NCI-H2196 treated with DMSO at 0.1 percent for 48 hours (cell line): ENCODE data around the gene INPP4B.

Experiments
- DNase-seq: peaks from one replicate; lab custom pipeline; 2025; ENCODE audit not compliant: unreplicated experiment; lab: John Stamatoyannopoulos, UW

The INPP4B gene

DNA sequence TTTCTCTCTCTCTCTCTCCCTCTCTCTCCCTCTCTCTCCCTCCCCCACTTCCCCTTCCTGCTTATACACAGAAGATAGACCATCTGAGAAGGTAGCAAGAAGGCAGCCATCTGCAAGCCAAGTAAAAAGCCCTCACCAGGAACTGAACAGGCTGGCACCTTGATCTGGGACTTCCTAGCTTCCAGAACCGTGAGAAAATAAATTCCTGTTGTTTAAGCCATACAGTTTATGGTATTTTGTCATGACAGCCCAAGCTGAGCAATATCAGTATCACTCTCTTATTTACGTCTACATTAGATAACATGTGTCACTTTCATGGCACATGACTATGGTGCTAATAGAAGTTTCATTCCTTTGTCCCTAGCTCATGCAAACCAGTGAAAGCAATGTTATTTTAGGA, 581.1 kb downstream of the INPP4B start:
- DNase-seq, result no peak

DNA sequence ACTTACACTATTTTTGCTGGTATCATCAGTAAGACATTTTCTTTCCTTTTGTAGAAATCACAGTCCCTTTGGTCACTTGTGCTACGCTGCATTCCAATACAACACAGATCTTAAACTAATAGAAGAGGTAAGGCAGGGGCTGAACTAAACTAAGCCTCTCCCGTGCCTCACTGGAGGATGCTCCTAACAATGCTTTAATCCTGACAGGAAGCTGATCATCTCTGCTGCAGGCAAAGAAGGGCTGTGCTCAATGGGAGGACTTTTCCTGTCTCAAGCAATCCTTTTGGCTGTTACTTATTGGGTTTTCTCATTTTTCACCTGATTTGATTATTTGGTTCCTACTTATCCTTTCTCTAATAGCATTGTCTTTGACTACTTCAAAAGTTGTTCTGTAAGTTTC, 583.1 kb downstream of the INPP4B start:
- DNase-seq, result no peak

DNA sequence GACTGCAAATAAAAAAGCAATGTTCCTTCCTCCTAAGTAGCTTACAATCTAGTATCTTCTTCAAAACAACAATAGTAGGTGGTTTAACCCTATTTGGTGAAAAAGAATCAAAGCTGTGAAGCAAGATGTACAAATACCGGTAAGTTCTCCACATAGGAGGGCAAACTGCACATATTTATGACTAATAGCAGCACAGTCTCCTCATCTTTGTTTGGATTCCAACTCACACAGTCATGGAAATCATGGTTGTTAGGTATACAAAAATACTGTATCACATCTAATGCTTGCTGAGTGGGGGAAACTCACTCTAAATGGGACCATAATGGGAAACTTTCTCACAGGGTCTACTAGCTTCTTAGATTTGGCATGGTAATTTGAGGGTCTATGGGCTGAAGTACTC, 597.2 kb downstream of the INPP4B start:
- DNase-seq, result no peak

DNA sequence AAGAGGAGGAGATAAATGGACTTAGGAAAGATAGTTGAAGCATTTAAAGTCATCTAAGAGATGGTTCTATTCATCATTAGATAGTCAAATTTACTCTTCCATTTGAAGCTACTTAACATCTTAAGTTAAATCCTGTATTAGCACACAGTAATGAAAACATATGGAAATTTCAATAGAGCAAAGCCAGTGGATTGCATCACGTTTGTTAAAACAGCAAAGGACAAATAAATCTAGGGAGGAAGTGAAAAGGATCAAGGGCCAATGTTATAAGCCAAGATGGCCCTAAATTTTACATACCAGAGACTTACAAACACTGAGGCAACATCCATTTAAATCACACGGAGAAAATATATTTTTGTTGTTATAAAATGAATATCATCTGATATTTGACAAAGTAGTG, 602.8 kb downstream of the INPP4B start:
- DNase-seq, result no peak

DNA sequence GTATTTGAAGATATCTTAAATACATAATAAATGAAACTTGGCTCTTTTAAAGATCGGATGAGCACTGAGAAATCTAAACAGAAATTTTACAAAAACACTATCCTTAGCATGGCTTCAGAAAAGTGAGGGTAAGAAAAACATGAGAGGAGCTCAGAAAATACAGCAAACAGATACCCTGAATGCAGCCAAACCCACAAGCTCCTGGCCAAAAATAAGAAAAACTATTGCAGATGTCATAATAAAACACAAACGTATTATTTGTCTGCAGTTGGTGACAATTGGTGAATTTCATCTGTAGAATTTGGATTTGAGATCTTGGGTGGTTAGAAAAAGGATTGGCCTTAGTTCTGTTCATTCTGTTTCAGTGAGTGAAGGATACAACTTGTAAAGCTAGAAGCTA, 603.9 kb downstream of the INPP4B start:
- DNase-seq, result no peak

DNA sequence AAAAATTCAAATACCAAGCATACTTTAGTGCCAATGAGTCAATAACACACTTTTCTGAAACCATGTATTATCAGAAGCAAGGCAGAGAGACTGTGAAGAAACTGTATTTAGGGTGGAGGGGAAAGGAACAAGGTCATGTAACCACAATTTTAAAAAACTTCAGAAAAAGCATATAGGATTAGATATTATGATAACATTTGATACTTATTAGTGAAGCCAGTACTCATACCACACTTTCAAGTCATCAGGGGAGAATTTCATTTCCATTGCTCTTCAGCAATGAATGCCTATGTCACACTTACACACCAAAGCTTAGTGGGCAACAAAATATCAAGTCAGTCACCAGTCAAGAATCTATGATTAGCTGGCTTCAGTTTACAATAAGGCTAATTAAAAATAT, 607.5 kb downstream of the INPP4B start:
- DNase-seq, result no peak

DNA sequence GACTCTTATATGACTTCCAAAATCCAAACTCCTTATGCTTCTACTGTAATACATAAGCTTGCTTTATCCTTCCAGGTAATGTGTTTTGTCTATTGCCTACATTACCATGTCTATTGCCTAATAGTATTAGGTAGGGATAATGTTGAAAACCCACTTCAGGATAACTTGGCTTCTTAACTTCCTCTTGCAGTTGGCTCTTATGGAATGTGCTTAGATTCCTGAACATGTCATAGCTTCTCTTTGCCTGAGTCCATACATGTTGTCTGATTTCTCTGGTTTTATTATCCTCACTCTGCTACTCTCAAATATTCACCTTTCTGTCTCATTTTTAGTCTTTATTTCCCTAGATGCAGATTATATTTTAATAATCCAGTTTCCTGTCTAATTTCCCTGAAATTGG, 609.8 kb downstream of the INPP4B start:
- no peak for DNase-seq

DNA sequence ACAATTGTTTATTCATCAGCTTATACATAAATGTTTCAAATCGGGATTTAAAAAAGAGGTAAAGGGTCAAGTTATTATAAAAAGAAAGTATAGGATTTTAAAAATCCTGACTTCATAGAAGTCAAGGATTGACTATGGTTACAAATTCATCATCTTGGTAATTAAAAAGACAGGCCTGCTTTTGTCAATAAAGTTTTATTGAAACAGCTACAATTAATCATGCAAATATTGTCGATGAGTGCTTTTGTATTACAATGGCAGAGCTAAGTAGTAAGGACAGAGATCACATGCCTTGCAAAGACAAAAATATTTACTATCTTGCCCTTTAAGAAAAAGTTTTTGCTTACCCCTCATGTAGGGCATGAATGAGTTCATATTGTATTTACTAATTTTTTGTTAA, 614.3 kb downstream of the INPP4B start:
- no peak for DNase-seq

DNA sequence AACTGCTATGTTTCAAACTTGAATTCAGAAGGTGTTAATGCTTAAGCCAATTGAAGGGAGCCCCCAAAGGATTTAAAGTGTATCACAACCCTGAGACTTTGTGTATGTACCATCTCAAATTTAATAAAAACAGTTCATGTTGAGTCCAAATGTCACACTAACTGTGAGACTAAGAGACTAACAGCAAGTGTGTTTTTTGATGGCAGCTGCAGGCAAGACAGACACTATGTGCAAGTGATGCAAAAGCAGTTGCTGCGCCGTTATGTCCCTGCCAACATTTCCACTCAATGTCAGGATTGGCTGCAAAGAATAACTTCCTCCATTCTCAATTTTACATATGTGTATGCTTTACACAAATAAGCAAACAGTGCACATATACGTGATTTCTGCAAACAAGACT, 615.1 kb downstream of the INPP4B start:
- no peak for DNase-seq

DNA sequence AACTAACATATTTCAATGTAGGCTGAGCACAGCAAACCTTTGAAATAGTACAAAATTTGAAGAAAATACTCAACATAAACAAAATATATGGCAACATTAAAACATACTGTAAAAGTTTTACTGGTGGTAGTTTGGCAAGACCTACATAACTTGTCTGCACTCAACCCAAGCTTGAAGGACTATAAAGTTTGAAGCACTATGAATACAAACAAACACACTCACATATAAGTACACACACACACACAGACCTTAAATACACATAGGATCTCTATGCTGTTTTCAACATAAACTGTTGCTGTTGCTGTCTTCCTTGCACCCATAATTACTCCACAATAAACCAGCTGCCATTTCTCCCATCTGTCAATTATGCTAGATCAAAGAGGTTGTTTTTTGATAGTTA, 620.1 kb downstream of the INPP4B start:
- DNase-seq, result no peak

DNA sequence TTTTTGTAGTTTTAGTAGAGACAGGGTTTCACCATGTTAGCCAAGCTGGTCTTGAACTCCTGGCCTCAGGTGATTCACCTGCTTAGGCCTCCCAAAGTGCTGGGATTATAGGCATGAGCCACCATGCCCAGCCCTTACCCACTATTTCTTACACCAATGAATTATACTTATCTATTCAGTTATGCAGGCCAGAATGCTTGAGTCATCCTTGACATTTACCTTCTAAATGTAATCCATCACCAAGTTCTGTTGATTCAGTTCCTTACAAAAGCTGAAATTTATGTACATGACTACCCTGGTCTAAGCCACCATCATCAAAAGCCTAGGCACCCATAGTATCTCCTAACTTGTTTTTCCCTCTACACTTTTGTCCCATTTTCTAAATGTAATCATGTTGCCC, 624.0 kb downstream of the INPP4B start:
- DNase-seq, result no peak

DNA sequence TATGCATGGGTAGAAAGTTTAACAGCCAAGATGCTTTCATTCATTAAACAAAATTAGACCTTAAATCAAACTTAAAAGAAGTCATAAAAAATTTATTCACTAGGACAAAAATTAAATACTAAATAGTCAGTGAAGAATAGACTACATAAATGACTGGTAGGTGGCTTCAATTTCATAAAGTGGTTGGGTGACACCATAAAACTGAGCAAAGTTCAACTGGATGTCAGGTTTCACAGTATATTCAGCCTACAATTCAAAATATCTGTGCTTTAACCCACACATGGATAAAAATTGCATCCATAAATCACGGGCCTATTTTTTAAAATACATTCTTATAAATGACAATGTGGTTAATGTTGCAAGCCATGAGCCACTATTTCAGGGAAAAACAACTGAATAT, 627.4 kb downstream of the INPP4B start:
- no peak for DNase-seq

DNA sequence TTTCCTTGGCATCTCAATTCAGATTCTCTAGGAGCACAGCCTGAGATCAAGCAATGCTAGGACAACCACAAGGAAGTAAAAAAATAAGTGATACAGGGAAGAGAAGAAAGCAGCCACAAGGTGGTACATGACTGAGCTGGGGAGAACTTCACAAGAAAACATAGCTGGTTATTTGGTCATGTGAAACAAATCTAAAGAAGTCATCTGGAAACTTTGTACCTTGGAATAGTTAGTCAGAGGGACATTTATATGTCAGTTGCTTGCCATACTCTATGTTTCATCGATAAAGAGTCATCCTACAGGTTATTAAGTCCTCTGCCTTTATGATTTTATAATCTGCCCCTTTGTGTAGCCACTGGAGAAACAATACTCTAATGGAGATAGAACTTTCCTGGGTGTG, 634.7 kb downstream of the INPP4B start:
- DNase-seq, result no peak

DNA sequence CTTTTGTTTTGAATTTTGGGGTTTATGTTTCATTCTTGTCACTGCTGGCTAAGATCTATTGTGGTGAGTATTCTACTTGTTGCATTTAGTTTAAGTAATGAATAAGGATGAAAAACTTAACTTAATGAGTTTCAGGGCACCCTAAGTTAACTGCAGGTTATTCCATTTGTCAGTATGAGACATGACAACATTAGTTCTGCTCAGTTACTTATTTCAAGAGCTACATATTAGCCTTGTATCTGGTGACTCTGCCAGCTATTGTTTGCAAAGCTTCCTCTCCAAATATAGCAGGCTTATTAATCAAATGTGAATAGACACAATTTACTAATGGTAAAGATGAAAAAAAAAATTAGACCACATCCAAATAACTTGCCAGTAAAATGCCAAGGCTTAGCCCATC, 642.6 kb downstream of the INPP4B start:
- no peak for DNase-seq

DNA sequence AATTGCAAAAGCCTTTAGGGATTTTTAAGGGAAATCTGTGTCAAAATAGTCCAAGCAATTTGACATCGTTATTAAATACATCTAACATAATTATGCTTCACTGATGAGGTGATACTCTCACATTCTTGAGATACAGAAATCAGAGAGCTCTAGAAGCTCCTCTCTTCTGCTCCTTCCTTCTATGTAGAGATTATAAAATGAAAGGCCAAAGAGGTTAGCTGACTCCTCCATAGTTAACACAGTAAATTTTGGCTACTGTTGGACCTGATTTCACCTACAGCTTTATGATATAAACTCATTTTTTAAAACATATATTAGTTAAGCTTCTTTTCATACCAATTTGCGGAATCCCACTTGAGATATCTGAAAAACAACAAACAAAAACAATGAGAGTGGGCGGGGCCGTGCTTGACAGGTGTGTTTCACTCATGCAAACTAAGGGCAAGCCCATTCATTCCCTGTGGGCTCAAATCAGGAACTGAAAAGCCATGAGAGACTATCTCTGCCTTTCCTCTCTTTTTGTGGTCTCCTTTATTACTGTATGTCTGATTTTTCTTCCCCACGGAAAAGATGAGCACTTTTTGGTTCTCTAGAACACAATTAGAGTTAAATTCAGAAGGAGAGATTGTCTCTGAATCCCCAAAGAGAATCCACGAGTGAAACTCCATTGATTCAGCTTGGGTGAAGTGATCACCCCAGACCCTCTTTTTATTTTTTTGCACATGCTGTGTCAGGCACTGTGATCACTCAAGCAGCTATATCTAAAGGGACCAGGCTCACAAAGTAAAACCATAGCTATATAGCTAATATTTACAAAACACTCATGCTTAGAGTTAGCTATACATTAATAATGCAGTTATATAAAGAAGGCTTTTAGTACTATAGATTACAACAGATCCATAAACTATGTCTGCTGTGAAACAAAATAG, 643.4 kb downstream of the INPP4B start:
- DNase-seq, result no peak

DNA sequence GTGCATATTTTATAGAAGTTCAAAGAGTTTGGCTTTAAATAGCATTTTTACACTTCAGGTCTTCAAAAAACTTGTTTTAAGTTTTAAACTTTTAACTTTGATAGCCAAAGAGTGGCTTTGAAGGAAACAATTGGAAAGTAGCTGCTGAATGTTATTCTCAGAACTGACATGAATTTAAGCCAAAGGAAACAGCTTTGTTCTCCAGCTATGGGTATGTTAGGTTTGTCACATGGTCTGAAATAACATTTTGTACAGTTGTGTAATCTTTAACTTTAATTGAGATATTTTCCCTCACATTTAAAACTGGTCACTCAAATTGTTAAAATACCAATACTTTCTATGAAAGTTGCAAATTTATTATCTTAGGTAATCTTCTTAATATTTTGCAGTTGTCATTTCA, 645.1 kb downstream of the INPP4B start:
- DNase-seq, result no peak

DNA sequence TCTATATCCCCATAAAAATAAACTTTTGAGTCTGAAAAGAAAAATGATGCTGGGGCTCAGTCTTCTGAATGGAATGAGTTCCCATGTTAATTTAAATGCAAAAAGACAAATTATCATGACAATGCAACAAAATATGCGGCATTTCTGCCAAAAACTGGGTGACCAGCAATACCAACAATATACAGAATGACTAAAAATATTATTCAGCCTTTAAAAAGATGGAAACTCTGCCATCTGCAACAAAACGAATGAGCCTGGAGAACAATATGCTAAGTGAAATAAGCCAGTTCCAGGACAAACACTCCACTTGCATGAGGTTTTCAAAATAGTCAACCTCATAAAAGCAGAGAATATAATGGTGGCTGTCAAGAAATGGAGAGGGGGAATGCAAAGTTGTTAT, 651.2 kb downstream of the INPP4B start:
- DNase-seq, result no peak

DNA sequence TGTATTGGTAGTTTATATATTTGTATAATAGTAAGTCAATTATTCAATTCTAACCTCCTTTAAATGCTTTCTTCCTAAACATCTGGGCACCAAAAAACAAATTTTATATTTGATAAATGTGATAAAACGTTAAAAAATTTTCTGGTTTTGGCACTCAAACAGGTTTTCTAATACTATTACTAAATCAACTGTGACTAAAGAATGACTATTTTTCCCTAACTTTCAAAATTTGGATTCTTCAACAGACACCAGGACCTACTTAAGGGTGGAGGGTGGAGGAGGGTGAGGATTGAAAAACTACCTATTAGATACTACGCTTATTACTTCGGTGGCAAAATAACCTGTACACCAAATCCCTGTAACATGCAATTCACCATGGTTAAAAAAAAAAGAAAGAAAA, 654.2 kb downstream of the INPP4B start:
- DNase-seq, result no peak

DNA sequence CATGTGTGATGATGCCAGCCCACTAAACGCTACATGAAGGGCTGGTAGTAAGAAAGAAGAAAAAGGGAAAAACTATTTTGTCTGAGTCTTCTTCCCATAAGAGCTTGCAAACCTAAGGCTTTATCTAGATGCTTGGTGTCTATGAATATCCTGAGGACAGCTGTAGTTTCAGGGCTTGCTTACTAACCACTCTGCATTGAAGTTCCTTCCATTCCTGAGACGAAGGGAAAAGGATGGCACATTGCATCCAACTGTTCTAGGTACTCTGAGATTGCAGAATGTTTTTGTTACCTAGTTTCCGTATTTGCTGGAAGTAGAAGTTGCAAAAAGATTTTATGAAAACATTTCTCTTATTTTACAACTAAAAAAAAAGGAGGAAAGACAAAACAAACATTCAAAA, 665.1 kb downstream of the INPP4B start:
- DNase-seq, result no peak

DNA sequence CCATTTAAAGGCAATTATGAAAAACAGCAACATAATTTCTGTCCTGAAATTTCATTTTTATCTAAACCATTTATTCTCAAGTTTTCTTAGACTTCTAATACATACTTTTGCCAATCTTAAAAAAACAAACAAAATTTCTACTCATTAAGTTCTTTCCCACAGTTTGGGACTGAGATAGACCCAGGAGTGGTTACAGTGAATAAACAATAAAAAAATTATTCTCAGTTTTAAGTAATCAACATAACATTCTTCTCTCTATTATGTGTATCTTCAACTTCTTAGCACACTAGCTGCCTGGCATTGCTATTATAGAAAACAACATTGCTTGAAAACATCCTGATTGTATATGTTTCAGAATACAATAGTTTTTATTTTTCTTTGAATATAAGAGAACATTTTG, 676.9 kb downstream of the INPP4B start:
- DNase-seq, result no peak

DNA sequence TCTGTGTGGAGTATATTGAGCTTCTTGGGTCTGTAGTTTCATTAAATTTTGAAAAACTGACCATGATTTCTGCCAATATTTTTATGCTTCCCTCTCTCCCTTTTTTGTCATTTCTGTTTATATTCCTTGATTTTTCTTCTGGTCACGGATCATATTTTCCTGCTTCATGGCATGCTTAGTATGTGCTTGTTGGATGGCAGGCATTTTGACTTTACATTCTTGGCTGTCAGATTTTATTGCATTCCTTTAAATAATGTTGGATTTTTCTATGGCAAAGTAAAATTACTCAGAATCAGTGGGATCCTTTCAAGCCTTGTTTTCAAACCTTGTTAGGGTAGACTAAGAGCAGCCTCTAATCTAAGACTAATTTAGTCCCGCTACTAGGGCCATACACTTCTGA, 677.9 kb downstream of the INPP4B start:
- DNase-seq, result no peak

DNA sequence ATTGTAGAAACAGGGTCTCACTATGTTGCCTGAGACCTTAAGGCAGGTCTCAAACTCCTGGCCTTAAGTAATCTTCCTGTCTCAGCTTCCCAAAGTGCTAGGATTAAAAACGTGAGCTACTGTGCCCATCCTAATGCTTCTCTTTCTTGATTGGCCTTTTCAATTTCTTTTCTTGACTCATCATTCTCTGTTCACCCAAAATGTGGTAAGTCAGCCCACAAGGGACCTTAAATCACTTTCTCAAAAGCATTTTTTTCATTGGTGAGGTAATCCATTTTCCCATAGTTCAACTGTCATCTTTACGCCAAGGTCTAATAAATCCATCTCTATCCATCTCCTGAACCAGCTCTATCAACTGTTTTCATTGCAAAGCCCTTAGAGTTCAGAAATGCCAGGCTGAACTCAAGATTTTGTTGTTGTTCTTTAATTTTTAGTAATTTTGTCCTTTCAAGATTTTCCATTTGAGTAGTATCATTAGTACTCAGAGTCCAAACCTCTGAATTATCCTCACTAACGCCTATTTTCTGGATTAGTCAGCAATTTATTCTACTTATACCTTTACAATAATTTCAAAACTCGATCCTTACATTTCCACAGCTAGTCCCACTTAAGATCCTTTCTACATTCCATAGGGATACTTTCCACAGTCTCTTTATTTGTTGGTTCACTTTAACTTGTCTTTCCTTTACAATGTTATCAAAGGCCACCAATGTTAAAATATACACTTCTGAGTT, 681.2 kb downstream of the INPP4B start:
- no peak for DNase-seq

DNA sequence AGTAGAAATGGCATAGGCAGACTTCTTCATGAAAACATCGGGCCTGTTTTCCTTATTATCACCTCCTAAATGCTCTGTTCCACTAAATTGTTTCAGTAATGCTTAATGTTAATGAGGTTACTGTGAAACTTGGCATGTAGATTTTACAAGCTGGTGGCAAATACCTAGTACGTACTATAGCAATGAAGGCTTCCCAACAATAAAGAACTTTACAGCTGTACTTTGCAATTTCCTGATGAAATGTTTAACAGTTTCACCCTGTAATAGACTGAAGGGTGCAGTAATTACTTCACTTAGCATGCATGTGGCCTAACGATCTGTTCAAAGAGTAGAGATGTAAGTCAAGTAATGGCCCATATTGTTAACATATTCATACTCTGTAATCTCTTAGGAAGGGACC, 685.0 kb downstream of the INPP4B start:
- no peak for DNase-seq
